GM23248 (cell line): Measurements from ENCODE around the gene ARSG.
"Not testable (repeated sequence)": the region's sequence is repeated elsewhere in the genome, so short reads cannot be mapped to it uniquely, and the experiment has no call there.

Experiments
- EZH2 ChIP-seq: fragments of 200-600 bp; sonication (generic); IDR thresholded peaks from 2 replicates; pipeline ENCODE4 v1.6.1; 2018; ENCODE audit warnings: antibody characterized with exemption, mild to moderate bottlenecking; ENCODE audit not compliant: insufficient read depth, poor library complexity, severe bottlenecking
- EZH2phosphoT487 ChIP-seq: fragments of 200-600 bp; sonication (generic); IDR thresholded peaks from 2 replicates; pipeline ENCODE4 v1.6.1; 2018; ENCODE audit warnings: antibody characterized with exemption, moderate library complexity, mild to moderate bottlenecking, low read depth; ENCODE audit not compliant: insufficient read depth

DNA sequence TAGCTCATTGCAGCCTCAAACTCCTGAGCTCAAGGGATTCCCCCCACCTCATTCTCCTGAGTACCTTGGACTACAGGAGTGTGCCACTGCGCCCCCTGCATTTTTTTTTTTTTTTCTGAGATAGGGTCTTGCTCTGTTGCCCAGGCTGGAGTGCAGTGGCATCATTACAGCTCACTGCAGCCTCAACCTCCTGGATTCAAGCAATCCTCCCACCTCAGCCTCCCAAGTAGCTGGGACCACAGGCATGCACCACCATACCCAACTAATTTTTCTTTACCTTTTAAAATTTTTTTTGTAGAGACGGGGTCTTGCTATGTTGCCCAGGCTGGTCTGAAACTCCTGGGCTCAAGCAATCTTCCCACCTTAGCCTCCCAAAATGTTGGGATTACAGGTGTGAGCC, 84.9 kb downstream of the ARSG start:
- not testable (repeated sequence) for TF ChIP-seq EZH2, EZH2phosphoT487
